HCT116 (cell line): ENCODE data around the gene KIF5A.

Source experiments
- ATF3 ChIP-seq: IDR thresholded peaks from 2 replicates; pipeline ENCODE4 v1.6.1; 2012
- CBX3 ChIP-seq: IDR thresholded peaks from 2 replicates; pipeline ENCODE4 v1.6.1; 2012; ENCODE audit warnings: low read depth
- CEBPB ChIP-seq: IDR thresholded peaks from 2 replicates; pipeline ENCODE4 v1.6.1; 2012; ENCODE audit warnings: low read depth
- CTCF ChIP-seq, 3 experiments: fragments of 200-600 bp in 1 of 3; sonication (generic) in 1 of 3; IDR thresholded peaks in 2 of 3; conservative IDR thresholded peaks in 1 of 3; 2 replicates each; pipeline ENCODE4 v1.5.1; 2012 to 2017; ENCODE audit warnings: low read depth in 2 of 3, low read length in 2 of 3, antibody characterized with exemption in 1 of 3, borderline replicate concordance in 1 of 3, control low read depth in 1 of 3, mild to moderate bottlenecking in 1 of 3, mixed read lengths in 1 of 3, mixed run types in 1 of 3, moderate library complexity in 1 of 3; ENCODE audit not compliant: insufficient read depth in 1 of 3
- EGR1 ChIP-seq: IDR thresholded peaks from 2 replicates; pipeline ENCODE4 v1.6.1; 2012; ENCODE audit warnings: low read depth
- EZH2 ChIP-seq: fragments of 200-600 bp; sonication (generic); IDR thresholded peaks from 2 replicates; pipeline ENCODE4 v1.6.1; 2017; ENCODE audit warnings: antibody characterized with exemption, mixed run types
- EZH2phosphoT487 ChIP-seq: fragments of 200-600 bp; IDR thresholded peaks from 2 replicates; pipeline ENCODE4 v1.6.1; 2018; ENCODE audit warnings: antibody characterized with exemption, borderline replicate concordance
- FOSL1 ChIP-seq: IDR thresholded peaks from 2 replicates; pipeline ENCODE4 v1.6.1; 2012; ENCODE audit warnings: low read depth
- JUND ChIP-seq: IDR thresholded peaks from 2 replicates; pipeline ENCODE4 v1.6.1; 2012
- POLR2A ChIP-seq: IDR thresholded peaks from 2 replicates; pipeline ENCODE4 v1.7.0; 2011; ENCODE audit warnings: borderline replicate concordance; ENCODE audit not compliant: insufficient read depth, insufficient read length; ENCODE audit errors: extremely low read depth
- POLR2AphosphoS5 ChIP-seq: IDR thresholded peaks from 2 replicates; pipeline ENCODE4 v1.6.1; 2011; ENCODE audit warnings: mild to moderate bottlenecking, low read depth, low read length, moderate library complexity
- SIN3A ChIP-seq: IDR thresholded peaks from 2 replicates; pipeline ENCODE4 v1.6.1; 2012; ENCODE audit warnings: low read depth
- SP1 ChIP-seq: IDR thresholded peaks from 2 replicates; pipeline ENCODE4 v1.6.1; 2012; ENCODE audit warnings: low read depth
- ZFX ChIP-seq: fragments of 450-650 bp; IDR thresholded peaks from 2 replicates; pipeline ENCODE4 v1.6.1; 2017

- TF ChIP-seq CTCF (IDR thresholded peaks at IDR 0.05 in 2 of 3, conservative IDR thresholded peaks at IDR 0.05 in 1 of 3; ENCODE audit: borderline replicate concordance in 1 of 3, insufficient read depth in 1 of 3, low read depth in 2 of 3, low read length in 2 of 3) (no peak), POLR2A (no peak), FOSL1 (no peak), POLR2AphosphoS5 (no peak), EGR1 (no peak), SP1 (no peak), ZFX (no peak), CBX3 (no peak), SIN3A (no peak), ATF3 (no peak), CEBPB (no peak), EZH2 (no peak), JUND (no peak), EZH2phosphoT487 (no peak)
Observed at GRCh38 chr12:57539134-57539768, 10.6 kb upstream of the KIF5A start.
